Measurements from ENCODE around the gene MT3.

Gene MT3

DNA sequence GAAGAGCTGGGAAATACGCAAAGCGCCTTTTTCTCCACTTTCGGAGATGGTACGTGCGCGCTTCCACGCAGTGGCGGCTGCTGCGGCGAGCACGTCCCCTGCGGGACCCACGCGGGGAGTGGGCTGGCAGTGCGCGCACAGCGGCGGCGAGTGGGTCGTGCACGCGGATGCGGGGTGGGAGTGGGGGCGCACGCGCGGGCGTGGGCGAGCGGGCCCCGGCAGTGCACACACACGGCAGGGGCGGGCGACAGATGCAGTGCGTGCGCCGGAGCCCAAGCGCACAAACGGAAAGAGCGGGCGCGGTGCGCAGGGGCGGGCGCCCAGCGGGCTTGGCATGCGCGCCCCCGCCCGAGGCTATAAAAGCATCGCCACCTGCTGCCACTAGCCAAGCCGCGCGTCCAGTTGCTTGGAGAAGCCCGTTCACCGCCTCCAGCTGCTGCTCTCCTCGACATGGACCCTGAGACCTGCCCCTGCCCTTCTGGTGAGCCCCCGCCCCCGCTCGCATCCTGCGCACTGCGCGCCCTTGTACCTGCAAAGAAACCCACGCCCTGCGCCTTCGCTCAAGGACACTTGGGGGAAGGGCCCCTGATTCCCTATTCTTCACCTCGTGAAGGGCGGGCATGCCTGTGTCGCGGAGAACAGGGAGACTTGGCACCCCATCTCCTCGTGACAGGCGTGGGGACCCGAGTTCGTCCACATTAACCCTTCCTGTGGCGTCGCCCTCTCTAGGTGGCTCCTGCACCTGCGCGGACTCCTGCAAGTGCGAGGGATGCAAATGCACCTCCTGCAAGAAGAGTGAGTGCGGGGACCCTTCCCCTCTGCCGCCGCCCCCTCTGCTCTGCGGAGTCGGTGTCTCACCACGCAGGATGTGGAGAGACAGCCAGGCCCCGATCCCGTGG lies at the start of gene MT3:
TSS of gene MT3 (plus strand) at position 388 of the 899 bp plus-strand sequence. CDS start at position 451, 63 bp downstream.
- DNase-seq (ENCODE audit: low read depth, low spot score): no peak

DNA sequence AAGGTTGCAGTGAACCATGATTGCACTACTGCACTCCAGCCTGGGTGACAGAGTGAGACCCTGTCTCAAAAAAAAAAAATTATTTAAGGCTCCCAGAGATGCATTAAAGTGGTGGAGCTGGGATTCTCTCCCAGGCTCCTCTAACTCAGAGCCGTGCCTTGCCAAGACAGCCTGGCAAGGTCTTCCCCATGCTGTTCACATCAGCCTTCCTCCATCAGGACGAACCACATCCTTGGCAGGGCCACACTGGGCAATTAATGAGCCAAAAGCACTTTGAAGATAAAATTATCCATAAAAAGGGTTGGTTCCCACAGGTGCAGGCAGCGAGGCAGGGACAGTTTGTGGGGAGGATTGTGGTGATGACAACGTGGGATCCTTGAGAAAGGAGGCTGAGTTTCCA lies 49.7 kb upstream of the MT3 start:
- no peak for DNase-seq (ENCODE audit: low read depth, low spot score)

DNA sequence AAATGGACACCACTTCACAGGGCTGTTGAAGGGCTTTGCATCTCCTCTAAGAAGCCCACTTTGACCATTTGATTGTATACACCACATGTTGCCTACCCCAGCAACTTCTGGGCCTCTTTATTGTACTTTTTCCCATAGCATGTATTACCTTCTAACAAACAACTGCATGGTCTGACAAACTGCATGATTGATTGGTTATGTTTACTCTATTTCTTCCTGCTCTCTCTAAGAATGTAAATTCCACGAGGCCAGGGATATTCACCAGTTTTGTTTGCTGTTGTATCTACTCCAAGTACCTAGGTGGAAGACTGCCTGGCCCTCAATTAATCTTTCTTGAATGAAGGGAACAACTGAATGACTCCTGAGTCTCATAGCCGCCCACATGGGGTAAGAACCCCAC lies 47.3 kb upstream of the MT3 start:
- DNase-seq (ENCODE audit: low read depth, low spot score): no peak

DNA sequence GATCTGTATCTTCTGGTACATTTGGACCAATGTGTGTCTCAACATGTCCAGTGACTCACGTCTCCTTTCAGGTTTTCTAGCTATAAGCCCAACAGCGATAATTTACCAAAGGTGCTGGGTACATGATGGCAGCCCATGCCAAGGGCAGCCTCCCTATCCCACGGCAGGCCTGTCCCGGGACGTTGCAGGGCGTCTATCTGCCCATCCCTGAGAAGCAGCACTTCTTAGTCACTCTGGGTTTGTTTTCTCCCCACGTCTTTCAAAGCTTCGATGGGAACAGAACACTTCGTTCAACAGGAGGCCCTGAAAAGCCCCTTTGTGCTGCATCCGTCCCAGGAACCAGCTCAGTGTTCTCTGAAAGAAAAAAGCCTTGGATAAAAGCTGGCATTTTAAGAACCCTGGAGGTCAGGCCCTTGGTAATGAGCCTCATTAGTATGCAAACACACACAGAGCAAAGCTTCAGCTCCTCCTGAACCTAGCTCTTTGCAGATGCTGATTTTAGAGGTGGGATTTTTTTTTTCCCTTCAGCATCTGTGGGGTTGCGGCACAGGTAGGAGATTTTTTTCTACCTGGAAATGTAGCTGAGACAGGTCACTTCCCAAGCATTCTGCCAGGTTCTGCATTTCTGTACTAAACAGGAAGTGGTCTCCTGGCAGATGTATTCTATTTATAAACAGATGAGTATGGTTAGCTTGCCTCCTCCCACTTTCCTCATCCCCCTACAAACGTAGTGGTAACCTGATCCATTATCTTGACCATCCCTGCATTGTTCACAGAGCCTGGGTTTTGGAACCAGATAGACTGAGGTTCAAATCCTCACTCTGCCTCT lies 42.0 kb upstream of the MT3 start:
- peak; percentile 81 for DNase-seq (ENCODE audit: low read depth, low spot score)

DNA sequence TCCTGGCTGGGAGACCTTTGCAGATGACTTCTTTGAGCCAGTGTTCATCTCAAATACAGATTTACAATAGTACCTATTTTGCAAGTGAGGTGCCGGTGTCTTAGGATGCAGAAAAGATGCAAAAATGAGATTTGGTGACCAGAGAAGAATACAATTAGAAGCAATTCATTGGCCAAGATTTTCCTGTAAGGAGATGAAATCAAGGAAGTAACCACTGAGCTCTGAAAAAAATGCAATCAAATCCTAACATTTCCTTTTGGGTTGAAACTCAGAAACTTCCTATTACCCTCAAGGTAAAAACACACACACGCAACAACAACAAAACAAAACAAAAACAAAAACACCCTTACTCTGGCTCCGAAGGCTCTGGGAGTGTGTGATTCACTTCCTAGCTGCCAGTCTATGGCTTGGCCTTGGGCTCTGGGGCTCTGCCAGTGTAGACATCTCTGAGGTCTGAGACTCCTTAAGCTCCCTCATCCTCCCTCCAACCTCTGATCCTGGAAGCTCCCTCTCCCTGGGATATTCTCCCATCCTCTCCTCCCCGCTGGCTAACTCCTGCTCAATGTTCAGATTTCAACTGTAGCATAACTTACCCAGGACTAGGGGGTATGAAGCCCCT lies 41.3 kb upstream of the MT3 start:
- no peak for DNase-seq (ENCODE audit: low read depth, low spot score)

DNA sequence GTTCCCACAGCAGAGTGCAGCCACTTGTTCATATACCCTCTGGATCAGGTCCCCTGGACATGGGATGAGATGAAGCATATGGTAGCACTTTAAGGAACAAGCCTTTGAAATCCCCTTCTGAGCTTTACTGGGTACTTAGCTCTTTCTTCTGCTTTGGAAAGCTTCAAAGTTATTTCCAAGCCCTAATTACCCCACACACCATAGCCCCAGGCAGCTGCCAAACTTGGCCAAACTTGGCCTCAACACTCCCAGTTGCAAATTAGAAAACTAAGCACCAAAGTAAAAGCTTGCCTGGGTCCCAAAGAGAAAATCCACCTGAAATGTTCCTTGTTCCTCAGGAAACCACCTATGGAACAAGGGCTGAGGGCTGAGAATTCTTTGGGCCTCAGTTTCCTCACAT lies 40.2 kb upstream of the MT3 start:
- DNase-seq (ENCODE audit: low read depth, low spot score): no peak

DNA sequence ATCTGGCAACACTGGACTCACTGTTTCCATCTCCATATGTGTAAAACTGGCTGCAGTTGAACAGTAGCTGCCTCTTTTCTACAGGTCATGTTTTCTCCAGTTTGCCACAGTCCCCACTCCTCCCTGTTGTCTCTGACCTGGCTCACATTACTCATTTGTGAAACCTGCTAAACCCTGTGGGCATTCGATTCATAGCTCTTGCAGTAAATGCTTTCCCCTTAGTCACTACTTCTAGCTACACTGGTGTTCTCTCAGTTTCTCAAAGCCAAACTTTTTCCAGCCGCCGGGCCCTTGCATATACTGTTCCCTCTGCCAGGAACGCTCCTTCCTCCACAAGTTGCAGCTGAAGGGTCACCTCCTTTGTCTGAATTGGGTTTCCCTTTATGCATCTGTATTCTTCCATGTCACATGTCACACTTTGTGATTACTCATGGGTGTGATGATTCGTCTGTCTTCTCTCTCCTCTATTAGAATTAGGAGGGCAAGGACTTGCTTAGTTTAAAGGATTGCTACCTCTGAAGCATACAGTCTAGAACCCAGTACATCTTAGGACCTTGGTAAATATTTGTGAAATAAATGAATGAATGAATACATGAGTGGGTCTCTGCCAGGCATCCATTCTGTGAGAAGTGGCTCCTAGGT lies 39.5 kb upstream of the MT3 start:
- DNase-seq (ENCODE audit: low read depth, low spot score): no peak

DNA sequence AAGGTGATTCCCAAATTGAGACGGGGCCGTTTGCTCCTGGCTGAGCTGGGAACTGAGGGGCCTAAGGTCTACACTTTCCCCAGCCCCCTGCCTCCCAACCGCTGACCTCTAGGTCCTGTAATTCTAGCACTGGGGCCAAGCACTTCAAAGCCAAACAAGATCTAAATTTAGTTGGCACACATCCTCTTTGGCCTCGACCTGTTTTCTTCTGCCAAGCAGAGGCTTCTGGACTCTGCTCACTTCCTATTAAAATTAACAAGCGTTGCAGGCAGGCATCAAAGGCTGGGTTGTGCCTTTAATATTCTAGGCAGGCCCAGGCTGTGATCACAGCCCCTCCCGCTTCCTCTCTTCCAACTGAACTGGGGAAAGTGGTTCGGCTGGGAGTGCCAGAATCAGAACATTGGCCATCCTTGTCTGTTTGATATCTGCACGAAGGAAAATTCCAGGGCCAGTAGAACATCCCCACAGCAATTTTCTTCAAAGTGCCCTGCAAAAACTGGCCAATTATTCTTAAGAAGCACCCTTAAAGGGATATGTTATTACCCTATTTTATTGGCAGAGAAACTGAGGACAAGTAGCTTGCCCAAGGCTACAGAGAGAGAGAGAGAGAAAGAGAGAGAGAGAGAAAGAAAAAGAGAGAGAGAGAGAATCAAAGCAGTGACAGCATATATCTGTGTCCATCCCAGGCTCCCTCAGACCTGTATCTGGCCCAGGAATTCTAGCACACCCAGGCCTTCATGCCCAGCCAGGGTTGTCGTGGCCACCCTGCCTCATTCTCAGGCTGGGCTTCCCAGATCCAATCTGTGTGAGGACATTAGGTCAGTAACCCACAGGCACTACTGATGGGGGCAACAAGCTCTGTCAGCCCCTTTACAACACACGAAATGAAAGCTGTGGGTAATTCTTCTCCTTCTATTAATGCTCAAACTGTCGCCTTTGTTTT lies 37.3 kb upstream of the MT3 start:
- DNase-seq (ENCODE audit: low read depth, low spot score): no peak

DNA sequence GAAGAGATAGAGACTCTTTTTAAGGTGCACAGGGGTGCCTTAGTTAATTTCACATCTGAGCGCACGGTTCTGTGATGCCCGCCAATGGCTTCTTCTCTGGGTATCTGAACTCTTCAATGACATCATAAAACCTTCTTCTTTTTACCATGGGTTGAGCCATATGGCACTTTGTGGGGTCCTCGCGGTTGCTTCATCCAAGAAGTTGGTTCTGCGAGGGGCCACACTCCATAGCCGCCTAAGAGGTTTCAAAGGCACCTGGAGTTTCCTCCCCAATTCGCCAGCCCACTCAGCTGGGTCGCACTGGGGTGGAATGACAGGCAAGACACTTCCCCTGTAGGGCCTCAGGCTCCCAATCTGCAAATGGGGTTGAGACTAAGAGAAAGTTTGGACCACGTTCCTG lies 34.9 kb upstream of the MT3 start:
- no peak for DNase-seq (ENCODE audit: low read depth, low spot score)

DNA sequence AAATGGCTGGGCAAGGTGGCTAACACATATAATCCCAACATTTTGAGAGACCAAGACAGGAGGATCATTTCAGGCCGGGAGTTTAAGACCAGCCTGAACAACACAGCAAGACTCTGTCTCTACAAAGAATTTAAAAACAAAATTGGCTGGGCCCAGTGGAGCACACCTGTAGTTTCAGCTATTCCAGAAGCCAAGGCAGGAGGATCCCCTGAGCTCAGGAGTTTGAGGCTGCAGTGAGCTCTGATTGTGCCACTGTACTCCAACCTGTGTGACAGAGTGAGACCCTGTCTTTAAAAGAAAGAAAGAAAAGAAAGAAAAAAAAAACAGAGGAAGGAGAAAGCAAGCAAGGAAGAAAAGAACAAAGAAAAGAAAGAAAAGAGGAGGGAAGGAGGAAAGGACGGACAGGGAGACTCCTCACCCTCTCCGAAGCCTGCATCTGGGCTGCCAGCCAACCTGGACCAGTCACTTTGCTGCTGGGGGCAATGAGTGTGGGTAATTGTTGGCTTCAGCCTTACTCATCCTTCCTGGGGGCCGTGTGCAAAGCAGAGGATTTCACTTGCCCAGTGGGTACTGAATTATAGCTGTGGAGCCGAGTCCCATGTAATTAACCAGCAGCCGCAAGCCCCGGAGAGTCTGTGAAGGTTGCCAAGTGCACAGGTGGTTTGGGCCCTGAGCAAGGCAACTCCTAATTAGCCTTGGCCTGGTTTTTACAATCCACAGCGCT lies 31.1 kb upstream of the MT3 start:
- no peak for DNase-seq (ENCODE audit: low read depth, low spot score)

DNA sequence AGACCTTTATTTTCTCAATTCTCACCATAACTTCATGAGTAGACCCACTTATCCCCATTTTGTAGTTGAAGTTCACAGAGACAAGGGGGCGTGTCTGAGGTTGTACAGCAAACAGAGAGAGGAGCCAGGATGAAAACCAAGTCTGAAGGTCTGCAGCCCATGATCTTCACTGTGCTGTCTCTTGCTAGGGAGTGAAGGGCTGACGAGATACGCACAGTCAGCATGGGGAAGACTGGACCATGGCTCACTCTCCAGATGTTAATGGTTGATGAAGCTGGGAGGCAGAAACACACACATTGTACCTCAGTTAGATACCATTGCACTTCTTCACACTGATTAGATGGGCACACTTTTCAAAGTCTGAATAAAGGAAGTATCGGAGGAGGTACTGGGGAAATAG lies 30.2 kb upstream of the MT3 start:
- DNase-seq (ENCODE audit: low read depth, low spot score): no peak

DNA sequence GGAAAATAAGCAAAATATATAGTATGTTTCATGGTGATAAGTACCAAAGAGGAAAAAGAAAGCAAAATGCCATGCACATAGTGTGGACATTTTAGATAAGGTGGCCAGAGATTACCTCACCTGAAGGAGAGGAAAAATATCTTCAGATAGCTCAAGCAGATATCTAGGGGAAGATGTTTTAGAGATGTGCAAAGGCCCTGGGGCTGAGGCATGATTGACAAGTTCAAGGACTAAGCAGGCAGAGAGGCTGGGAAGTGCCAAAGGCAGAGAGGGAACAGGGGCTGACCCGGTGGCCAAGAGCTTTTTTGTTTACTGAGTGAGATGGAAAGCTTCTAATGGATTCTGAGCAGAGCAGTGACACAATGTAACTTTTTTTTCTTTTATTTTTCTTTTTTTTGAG lies 28.9 kb upstream of the MT3 start:
- no peak for DNase-seq (ENCODE audit: low read depth, low spot score)

DNA sequence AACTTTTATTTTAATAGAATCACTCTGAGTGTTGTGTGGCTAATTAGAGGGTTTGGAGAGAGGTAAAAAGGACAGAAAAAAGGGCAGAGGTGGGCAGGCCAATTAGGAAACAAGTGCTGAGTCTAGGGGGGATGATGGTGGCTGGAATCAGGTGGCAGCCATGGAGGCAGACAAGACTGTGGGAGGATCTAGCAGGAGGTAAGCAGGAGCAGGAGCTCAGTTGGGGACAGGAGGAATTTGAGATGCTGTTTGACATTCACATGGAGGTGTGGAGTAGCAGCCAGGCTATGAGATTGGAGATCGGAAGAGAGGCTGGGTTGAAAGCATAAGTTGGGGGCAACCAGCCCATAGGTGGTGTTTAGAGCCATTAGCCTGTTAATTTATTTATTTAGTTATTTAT lies 28.2 kb upstream of the MT3 start:
- DNase-seq (ENCODE audit: low read depth, low spot score): no peak

DNA sequence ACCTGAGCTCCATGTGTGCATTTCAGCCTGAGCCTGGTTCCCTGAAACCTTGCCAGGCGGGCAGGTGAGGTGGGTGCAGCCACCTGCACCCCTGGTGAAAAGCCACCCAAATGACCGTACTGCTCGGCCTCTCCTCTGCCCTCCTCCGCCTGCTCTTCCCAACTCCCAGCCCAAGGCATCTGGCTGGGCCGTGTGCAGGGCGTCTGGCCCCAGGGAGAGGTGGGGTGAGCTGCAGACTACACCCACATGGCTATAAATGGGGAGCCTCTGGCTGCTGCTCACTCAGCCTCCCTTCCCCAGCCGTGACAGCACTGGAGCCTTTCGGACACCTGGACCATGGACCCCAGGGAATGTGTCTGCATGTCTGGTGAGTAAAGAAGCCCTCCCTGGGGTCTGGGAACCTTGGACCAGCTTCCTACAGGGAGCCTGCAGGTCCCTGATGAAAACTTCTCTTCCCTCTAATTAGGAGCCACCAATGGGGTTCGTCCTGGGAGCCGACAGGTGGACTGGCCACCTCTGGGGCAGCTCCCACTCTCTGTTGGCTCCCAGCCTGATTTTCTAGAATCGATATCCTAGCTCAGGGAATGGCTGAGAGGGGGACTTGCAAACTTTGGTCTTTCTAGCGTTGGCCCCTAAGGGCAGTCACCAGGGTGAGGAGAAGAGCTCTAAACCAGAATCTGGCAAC lies 24.4 kb upstream of the MT3 start, which contains the start of gene MT4:
TSS of gene MT4 (plus strand) at position 281 of the 685 bp plus-strand sequence. CDS start at position 337, 56 bp downstream.
- DNase-seq (ENCODE audit: low read depth, low spot score): no peak

DNA sequence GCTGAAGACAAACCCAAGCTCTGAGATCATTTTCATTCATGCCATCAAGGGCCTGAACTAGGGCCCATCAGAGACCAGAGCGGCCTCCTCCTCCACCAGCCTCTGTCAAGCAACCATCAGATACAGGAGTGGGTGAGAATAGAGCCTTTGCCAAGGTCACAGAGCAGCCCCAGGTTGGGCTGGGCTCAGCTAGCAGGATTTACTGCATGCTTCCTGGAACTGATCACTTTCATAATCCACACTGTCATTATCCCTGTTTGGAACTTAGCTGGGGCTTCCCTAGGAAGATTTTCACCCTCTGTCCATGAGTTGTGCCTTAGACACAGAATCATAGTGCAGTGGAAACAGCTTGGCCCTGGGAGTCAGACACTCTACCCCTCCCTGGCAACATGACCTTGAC lies 19.4 kb upstream of the MT3 start:
- no peak for DNase-seq (ENCODE audit: low read depth, low spot score)

DNA sequence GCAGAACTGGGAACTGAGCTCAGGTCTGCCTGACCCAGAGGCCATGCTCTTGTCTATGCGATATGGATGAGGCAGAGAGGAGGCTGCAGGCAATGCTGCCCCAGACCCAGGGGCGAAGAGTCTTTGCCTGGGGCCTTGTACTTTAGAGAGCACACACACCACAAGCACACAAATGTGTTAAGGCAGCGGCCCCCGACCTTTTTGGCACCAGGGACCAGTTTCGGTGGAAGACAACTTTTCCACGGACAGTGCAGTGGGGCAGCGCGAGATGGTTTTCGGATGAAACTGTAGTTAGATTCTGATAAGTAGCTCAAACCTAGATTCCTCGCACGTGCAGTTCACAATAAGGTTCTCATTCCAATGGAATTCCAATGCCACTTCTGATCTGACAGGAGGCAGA lies 17.8 kb upstream of the MT3 start:
- DNase-seq (ENCODE audit: low read depth, low spot score): no peak

DNA sequence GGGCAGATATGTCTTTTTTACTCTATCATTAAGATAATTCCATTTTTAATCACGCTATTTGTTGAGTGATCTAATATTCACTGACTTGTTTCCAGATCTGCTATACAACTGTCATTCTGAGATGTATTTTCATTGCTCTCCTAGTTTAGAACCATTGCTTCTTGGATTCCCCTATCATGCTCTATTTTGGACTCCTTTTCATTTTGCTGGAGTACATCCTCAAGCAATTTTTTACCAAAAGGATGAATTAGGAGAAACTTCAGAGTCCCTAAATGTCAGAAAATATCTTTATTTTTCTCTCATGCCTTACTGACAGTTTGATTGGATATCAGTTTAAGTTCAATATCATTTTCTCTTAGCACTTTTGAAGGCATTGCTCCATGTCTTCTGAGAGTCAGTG lies 14.7 kb upstream of the MT3 start:
- DNase-seq (ENCODE audit: low read depth, low spot score): no peak

DNA sequence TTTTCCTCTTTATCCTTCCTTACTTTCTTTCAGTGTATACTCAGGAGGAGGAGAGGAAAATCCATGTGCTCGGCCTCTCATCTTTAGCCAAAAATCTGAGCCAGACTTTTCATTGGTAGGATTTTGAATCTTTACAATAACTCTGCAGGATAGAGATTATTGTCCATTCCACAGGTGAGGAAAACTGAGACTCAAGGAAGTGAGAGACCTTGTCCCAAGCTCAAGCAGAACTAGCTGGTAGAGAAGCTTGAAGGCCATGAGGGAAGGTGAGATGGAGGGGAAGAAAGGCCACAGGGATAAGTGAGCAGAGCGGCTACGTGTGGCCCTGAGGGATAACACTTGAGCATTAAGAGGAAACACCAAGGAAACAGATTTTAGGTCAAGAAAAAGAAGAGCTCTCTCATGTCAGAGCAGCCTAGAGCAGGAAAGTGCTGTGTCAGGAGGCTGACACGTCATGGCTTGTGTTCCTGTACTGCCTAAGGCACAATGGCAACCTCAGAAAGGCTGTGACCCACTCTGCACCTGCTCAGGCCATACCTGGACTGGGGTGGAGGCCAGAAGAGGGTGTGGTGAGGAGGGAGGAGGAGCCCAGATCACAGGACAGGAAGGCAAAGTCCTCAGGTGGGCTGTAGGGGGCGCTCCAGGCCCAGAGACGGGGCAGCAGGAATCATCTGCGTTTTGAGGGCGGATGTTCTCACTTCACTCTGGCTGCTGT lies 12.6 kb upstream of the MT3 start:
- peak; percentile 38 for DNase-seq (ENCODE audit: low read depth, low spot score)

DNA sequence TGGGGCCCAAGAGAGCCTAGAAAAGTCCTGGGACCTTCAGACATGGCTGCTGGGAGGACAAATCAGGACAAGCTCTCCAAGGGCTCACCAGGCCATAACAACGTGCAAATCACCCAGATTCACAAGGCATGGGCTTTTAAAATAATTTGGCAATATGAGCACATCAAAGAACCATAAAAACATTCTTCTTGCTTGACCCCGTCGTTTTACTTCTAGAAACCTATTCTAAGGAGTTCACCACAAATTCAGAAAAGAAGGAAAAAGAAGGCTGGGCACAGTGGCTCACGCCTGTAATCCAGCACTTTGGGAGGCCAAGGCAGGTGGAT lies 12.1 kb upstream of the MT3 start:
- DNase-seq (ENCODE audit: low read depth, low spot score): no peak

Measured in iPS DF 19.7 (cell line).